Renal cortex interstitium (tissue), 15 donors: ENCODE measurements around the gene PRAF2. TPM values are rescaled to one million over a fixed set of nuclear protein-coding genes. Genes with fewer than 3 reads are reported as not detected.

Source experiments
- DNase-seq, 11 donors: peaks; one replicate each; pipeline ENCODE4 v3.0.0-alpha.2; 2013; ENCODE audit warnings: low read depth in 9 of 11, low spot score in 4 of 11; ENCODE audit errors: extremely low read depth in 1 of 11
- long read RNA-seq, 16 experiments: transcript quantifications; one replicate each; lab custom pipeline, GENCODE V29; 2026
- polyA plus RNA-seq, 3 donors: library from polyadenylated mRNA; unstranded; fragments of 120-200 nt; gene quantifications; one replicate each; pipeline ENCODE4 v1.2.1, GENCODE V29; 2013; ENCODE audit not compliant: insufficient read length in 3 of 3

Gene PRAF2
- polyA plus RNA-seq, result 10 to 100 TPM; 33.6 to 41.5 (median 38.6) TPM
- long read RNA-seq, donor 1, transcript PRAF2-202 (3 exons, 1,334 nt), result major isoform, 22 of 24 reads
- long read RNA-seq, donor 1, partial matches to known transcripts, result 0 of 24 reads
- long read RNA-seq, donor 1, other reads (novel, unspliced or antisense), result 0 of 24 reads
- long read RNA-seq, donor 2, transcript PRAF2-202 (3 exons, 1,334 nt), result major isoform, 17 of 43 reads
- long read RNA-seq, donor 2, partial matches to known transcripts, result 24 of 43 reads
- long read RNA-seq, donor 2, other reads (novel, unspliced or antisense), result 0 of 43 reads
- long read RNA-seq, donor 3, transcript PRAF2-202 (3 exons, 1,334 nt), result major isoform, 30 of 31 reads
- long read RNA-seq, donor 3, partial matches to known transcripts, result 0 of 31 reads
- long read RNA-seq, donor 3, other reads (novel, unspliced or antisense), result 0 of 31 reads
- long read RNA-seq, donor 4, transcript PRAF2-202 (3 exons, 1,334 nt), result major isoform, 10 of 10 reads
- long read RNA-seq, donor 4, partial matches to known transcripts, result 0 of 10 reads
- long read RNA-seq, donor 4, other reads (novel, unspliced or antisense), result 0 of 10 reads
- long read RNA-seq, donor 5, transcript PRAF2-201 (2 exons, 801 nt), result minor isoform, 5 of 32 reads
- long read RNA-seq, donor 5, transcript PRAF2-202 (3 exons, 1,334 nt), result major isoform, 19 of 32 reads
- long read RNA-seq, donor 5, partial matches to known transcripts, result 8 of 32 reads
- long read RNA-seq, donor 5, other reads (novel, unspliced or antisense), result 0 of 32 reads
- long read RNA-seq, donor 6, transcript PRAF2-202 (3 exons, 1,334 nt), result major isoform, 21 of 23 reads
- long read RNA-seq, donor 6, partial matches to known transcripts, result 0 of 23 reads
- long read RNA-seq, donor 6, other reads (novel, unspliced or antisense), result 0 of 23 reads
- long read RNA-seq, donor 7, transcript PRAF2-202 (3 exons, 1,334 nt), result major isoform, 20 of 34 reads
- long read RNA-seq, donor 7, partial matches to known transcripts, result 11 of 34 reads
- long read RNA-seq, donor 7, other reads (novel, unspliced or antisense), result 0 of 34 reads
- long read RNA-seq, donor 8, transcript PRAF2-202 (3 exons, 1,334 nt), result major isoform, 30 of 32 reads
- long read RNA-seq, donor 8, partial matches to known transcripts, result 0 of 32 reads
- long read RNA-seq, donor 8, other reads (novel, unspliced or antisense), result 0 of 32 reads
- long read RNA-seq, donor 9, transcript PRAF2-202 (3 exons, 1,334 nt), result major isoform, 18 of 21 reads
- long read RNA-seq, donor 9, partial matches to known transcripts, result 0 of 21 reads
- long read RNA-seq, donor 9, other reads (novel, unspliced or antisense), result 0 of 21 reads
- long read RNA-seq, donor 10, transcript PRAF2-202 (3 exons, 1,334 nt), result major isoform, 17 of 35 reads
- long read RNA-seq, donor 10, partial matches to known transcripts, result 17 of 35 reads
- long read RNA-seq, donor 10, other reads (novel, unspliced or antisense), result 0 of 35 reads
- long read RNA-seq, donor 11, transcript PRAF2-202 (3 exons, 1,334 nt), result major isoform, 15 of 16 reads
- long read RNA-seq, donor 11, partial matches to known transcripts, result 0 of 16 reads
- long read RNA-seq, donor 11, other reads (novel, unspliced or antisense), result 0 of 16 reads
- long read RNA-seq, donor 12, transcript PRAF2-202 (3 exons, 1,334 nt), result major isoform, 9 of 17 reads
- long read RNA-seq, donor 12, partial matches to known transcripts, result 8 of 17 reads
- long read RNA-seq, donor 12, other reads (novel, unspliced or antisense), result 0 of 17 reads
- long read RNA-seq, donor 13, transcript PRAF2-202 (3 exons, 1,334 nt), result major isoform, 38 of 45 reads
- long read RNA-seq, donor 13, partial matches to known transcripts, result 7 of 45 reads
- long read RNA-seq, donor 13, other reads (novel, unspliced or antisense), result 0 of 45 reads
- long read RNA-seq, donor 14, transcript PRAF2-202 (3 exons, 1,334 nt), result major isoform, 16 of 16 reads
- long read RNA-seq, donor 14, partial matches to known transcripts, result 0 of 16 reads
- long read RNA-seq, donor 14, other reads (novel, unspliced or antisense), result 0 of 16 reads
- long read RNA-seq, donor 15, transcript PRAF2-202 (3 exons, 1,334 nt), result major isoform, 14 of 14 reads
- long read RNA-seq, donor 15, partial matches to known transcripts, result 0 of 14 reads
- long read RNA-seq, donor 15, other reads (novel, unspliced or antisense), result 0 of 14 reads
- long read RNA-seq, donor 16, transcript PRAF2-202 (3 exons, 1,334 nt), result major isoform, 53 of 70 reads
- long read RNA-seq, donor 16, partial matches to known transcripts, result 13 of 70 reads
- long read RNA-seq, donor 16, other reads (novel, unspliced or antisense), result 0 of 70 reads

GRCh38 chrX:49073601-49074575 is at the start of gene PRAF2:
TSS of gene PRAF2 (minus strand) at chrX:49074002. CDS start at chrX:49073987, 15 bp downstream.
- peak in 9 of 11 donors; percentile 71 to 90 (median 82) for DNase-seq

- DNase-seq, result no peak
These were observed 48.7 kb upstream of the PRAF2 start for GRCh38 chrX:49122499-49122898.

GRCh38 chrX:49120091-49120490 is 46.3 kb upstream of the PRAF2 start:
- no peak for DNase-seq

- no peak for DNase-seq
These were observed 43.8 kb upstream of the PRAF2 start for GRCh38 chrX:49117581-49117980.

- DNase-seq, result no peak
These were observed 42.9 kb upstream of the PRAF2 start for GRCh38 chrX:49116716-49117115.

GRCh38 chrX:49116076-49116475 is 42.3 kb upstream of the PRAF2 start:
- no peak for DNase-seq

- no peak for DNase-seq
These were observed 38.0 kb upstream of the PRAF2 start for GRCh38 chrX:49111791-49112190.

GRCh38 chrX:49110417-49110816 is 36.6 kb upstream of the PRAF2 start:
- DNase-seq, result no peak

GRCh38 chrX:49108641-49109040 is 34.8 kb upstream of the PRAF2 start:
- DNase-seq, result no peak

- no peak for DNase-seq
These were observed 33.1 kb upstream of the PRAF2 start for GRCh38 chrX:49106930-49107329.

GRCh38 chrX:49106296-49106695 is 32.5 kb upstream of the PRAF2 start:
- no peak for DNase-seq

- DNase-seq, result no peak
These were observed 29.8 kb upstream of the PRAF2 start for GRCh38 chrX:49103637-49104036.

- no peak for DNase-seq
These were observed 28.4 kb upstream of the PRAF2 start for GRCh38 chrX:49102190-49102589.

- DNase-seq, result no peak
These were observed 27.8 kb upstream of the PRAF2 start for GRCh38 chrX:49101629-49101984.

- DNase-seq, result peak; percentile 71 to 91 (median 85)
These were observed 27.2 kb upstream of the PRAF2 start for GRCh38 chrX:49100704-49101628.
